ENCODE measurements around the gene SETSIP.

DNA sequence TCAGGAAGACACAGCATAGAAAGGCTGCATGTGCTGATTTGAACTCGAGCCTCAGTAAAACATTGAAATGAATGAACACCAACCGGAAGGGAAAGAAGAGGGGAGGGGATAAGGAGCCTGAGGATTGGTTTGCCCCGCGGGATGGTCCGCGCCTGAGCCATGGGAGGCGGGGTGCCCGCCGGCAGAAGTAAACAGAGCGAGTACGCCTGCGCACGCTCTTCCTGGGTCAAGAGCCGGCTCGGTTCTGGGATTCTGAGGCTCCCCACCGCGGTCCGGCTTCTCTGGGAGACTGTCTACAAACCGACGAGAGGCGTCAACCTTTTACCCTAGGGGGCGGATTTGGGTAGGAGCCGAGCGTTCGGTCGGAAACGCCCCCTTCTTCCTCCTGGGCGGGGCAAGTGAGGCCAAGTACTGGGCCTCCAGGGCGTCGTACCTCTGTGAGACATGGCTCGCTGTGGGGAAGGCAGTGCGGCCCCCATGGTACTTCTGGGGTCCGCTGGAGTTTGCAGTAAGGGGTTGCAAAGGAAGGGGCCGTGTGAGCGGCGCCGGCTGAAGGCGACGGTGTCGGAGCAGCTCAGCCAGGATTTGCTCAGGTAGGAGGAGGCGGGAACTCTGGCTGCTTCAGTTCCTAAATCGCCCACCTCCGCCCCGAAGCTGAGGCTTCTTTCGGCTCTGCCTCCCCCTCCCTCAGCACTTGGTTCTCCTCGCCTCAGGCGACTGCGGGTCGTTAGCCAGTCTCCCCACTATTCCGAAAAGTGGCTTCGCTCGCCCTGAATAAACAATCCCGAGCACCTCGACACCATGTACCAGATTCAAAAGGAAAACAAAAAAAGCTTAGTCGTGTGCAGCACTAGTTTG, 5.1 kb upstream of the SETSIP start, which contains the start of gene BTBD8:
- TF ChIP-seq, protein P1, sequence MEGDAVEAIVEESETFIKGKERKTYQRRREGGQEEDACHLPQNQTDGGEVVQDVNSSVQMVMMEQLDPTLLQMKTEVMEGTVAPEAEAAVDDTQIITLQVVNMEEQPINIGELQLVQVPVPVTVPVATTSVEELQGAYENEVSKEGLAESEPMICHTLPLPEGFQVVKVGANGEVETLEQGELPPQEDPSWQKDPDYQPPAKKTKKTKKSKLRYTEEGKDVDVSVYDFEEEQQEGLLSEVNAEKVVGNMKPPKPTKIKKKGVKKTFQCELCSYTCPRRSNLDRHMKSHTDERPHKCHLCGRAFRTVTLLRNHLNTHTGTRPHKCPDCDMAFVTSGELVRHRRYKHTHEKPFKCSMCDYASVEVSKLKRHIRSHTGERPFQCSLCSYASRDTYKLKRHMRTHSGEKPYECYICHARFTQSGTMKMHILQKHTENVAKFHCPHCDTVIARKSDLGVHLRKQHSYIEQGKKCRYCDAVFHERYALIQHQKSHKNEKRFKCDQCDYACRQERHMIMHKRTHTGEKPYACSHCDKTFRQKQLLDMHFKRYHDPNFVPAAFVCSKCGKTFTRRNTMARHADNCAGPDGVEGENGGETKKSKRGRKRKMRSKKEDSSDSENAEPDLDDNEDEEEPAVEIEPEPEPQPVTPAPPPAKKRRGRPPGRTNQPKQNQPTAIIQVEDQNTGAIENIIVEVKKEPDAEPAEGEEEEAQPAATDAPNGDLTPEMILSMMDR (IDR thresholded peaks at IDR 0.05): no peak
- peak; percentile 6 to 70 (median 62) for TF ChIP-seq POLR2AphosphoS5 (IDR thresholded peaks at IDR 0.05)
- no peak for TF ChIP-seq EP300 (IDR thresholded peaks at IDR 0.05)
- no peak for TF ChIP-seq POLR2A (IDR thresholded peaks at IDR 0.05)
